K562 (cell line): ENCODE data around the gene SYMPK. TPM values are rescaled to one million over a fixed set of nuclear protein-coding genes. Genes with fewer than 3 reads are reported as not detected.
A peak's percentile ranks its signal among the peaks of the same experiment; 100 is the strongest.

ENCODE experiments used
- ATAC-seq: fragments of 200-7000 bp; cut with Tn5 transposase; 3 replicates; pipeline ENCODE4 v1.9.1; 2020; ENCODE audit warnings: moderate library complexity
- BruUV-seq: library from RNA; stranded (reverse); fragments of 400-500 nt; replicated peaks from 2 replicates; lab custom pipeline; 2021; lab: Mats Ljungman, UMichigan
- CTCF ChIA-PET: fragments of 300-600 bp; formaldehyde crosslinking; extraction: SDS; loops from one replicate; lab custom pipeline; 2021; ENCODE audit warnings: low intra/inter-chr PET ratio; lab: Yijun Ruan, JAX
- POLR2A ChIA-PET: fragments of 300-600, 350-650 bp; sonication (Branson Sonifier 250); formaldehyde crosslinking; extraction: SDS; loops from one replicate; lab custom pipeline; 2021; ENCODE audit warnings: antibody characterized with exemption, inconsistent platforms; lab: Yijun Ruan, JAX
- DNase-seq, 4 experiments: peaks; one replicate each; pipeline versions ENCODE4 v3.0.0 to v3.0.0-alpha.2; 2011 to 2018; ENCODE audit warnings: low spot score in 3 of 4, mixed read lengths in 3 of 4; ENCODE audit errors: extremely low read depth in 1 of 4
- FAIRE-seq: peaks from 2 replicates; lab custom pipeline; 2011; peaks lifted over from hg19 to GRCh38; lab: Jason Lieb, UNC
- H2AFZ ChIP-seq: 2 replicates; pipeline ENCODE4 v1.6.0; 2011; ENCODE audit warnings: low read depth, low read length, control low read depth, inconsistent platforms
- H3K27ac ChIP-seq: fragments of 200-600 bp; 3 replicates; pipeline ENCODE4 v1.8.0; 2011; ENCODE audit warnings: low read depth, mild to moderate bottlenecking, control low read depth, inconsistent platforms, low read length, moderate library complexity, mixed read lengths; ENCODE audit errors: extremely low read depth
- H3K27me3 ChIP-seq, 2 experiments: fragments of 300-600 bp in 1 of 2; 2 replicates in 1 of 2; 3 replicates in 1 of 2; pipeline versions ENCODE4 v1.6.0 to v1.8.0; 2011; ENCODE audit warnings: inconsistent platforms in 2 of 2, low read length in 2 of 2, mild to moderate bottlenecking in 1 of 2, mixed read lengths in 1 of 2, moderate library complexity in 1 of 2; ENCODE audit not compliant: control insufficient read depth in 2 of 2, insufficient read depth in 2 of 2
- H3K36me3 ChIP-seq: fragments of 300-600 bp; 3 replicates; pipeline ENCODE4 v1.8.0; 2011; ENCODE audit warnings: mild to moderate bottlenecking, low read length, inconsistent platforms; ENCODE audit not compliant: control insufficient read depth, insufficient read depth
- H3K4me1 ChIP-seq, 2 experiments: fragments of 200-600 bp in 1 of 2; replicated peaks in 1 of 2; 2 replicates in 1 of 2; 3 replicates in 1 of 2; pipeline versions ENCODE4 v1.5.1 to v1.8.0; 2011; ENCODE audit warnings: inconsistent platforms in 2 of 2, low read length in 2 of 2, mild to moderate bottlenecking in 1 of 2, mixed read lengths in 1 of 2, moderate library complexity in 1 of 2; ENCODE audit not compliant: control insufficient read depth in 2 of 2, insufficient read depth in 2 of 2
- H3K4me2 ChIP-seq: 2 replicates; pipeline ENCODE4 v1.6.1; 2011; ENCODE audit warnings: low read length, control low read depth, inconsistent platforms, mixed read lengths; ENCODE audit not compliant: insufficient read depth
- H3K4me3 ChIP-seq: fragments of 200-600 bp; sonication (generic), shearing (Covaris generic); 2 replicates; pipeline ENCODE4 v1.5.1; 2016; ENCODE audit warnings: control low read depth, inconsistent platforms
- H3K79me2 ChIP-seq: fragments of 200-600 bp; 3 replicates; pipeline ENCODE4 v1.8.0; 2011; ENCODE audit warnings: low read length, inconsistent platforms; ENCODE audit not compliant: control insufficient read depth, insufficient read depth
- H3K9ac ChIP-seq, 2 experiments: 2 replicates each; pipeline versions ENCODE4 v1.6.0 to v1.6.1; 2011; ENCODE audit warnings: low read depth in 2 of 2, low read length in 2 of 2, control low read depth in 1 of 2, inconsistent platforms in 1 of 2, mild to moderate bottlenecking in 1 of 2, mixed read lengths in 1 of 2; ENCODE audit not compliant: insufficient read depth in 1 of 2
- H3K9me1 ChIP-seq: one replicate; pipeline ENCODE4 v1.6.0; 2011; ENCODE audit warnings: inconsistent platforms, mild to moderate bottlenecking, low read length, moderate library complexity; ENCODE audit not compliant: control insufficient read depth, insufficient read depth
- H3K9me3 ChIP-seq: replicated peaks from 2 replicates; pipeline ENCODE4 v1.5.1; 2011; ENCODE audit warnings: low read depth, low read length, inconsistent platforms; ENCODE audit not compliant: control insufficient read depth, insufficient read depth
- H4K20me1 ChIP-seq: replicated peaks from 2 replicates; pipeline ENCODE4 v1.6.1; 2011; ENCODE audit warnings: low read length, inconsistent platforms, mixed read lengths; ENCODE audit not compliant: control insufficient read depth, insufficient read depth
- KLF16 ChIP-seq: IDR thresholded peaks from 2 replicates; pipeline ENCODE4 v1.6.1; 2016; ENCODE audit warnings: antibody characterized with exemption
- NBN ChIP-seq: fragments of 450-650 bp; IDR thresholded peaks from 2 replicates; pipeline ENCODE4 v1.6.1; 2016; ENCODE audit warnings: low read depth, mild to moderate bottlenecking
- NRF1 ChIP-seq, 2 experiments: fragments of 450-650 bp; IDR thresholded peaks in 1 of 2; conservative IDR thresholded peaks in 1 of 2; 2 replicates each; pipeline ENCODE4 v1.6.1; 2014; ENCODE audit warnings: mild to moderate bottlenecking in 2 of 2
- NUFIP1 ChIP-seq: fragments of 450-650 bp; IDR thresholded peaks from 2 replicates; pipeline ENCODE4 v1.6.1; 2018; ENCODE audit not compliant: partially characterized antibody
- PURB ChIP-seq: sonication (generic); formaldehyde crosslinking; IDR thresholded peaks from 2 replicates; pipeline ENCODE4 v1.9.0; 2021; ENCODE audit warnings: low read depth, mild to moderate bottlenecking, missing genetic modification reagents
- RCOR1 ChIP-seq, 2 experiments: IDR thresholded peaks; 2 replicates each; pipeline ENCODE4 v1.6.1; 2012; ENCODE audit warnings: low read depth in 2 of 2, low read length in 2 of 2, borderline replicate concordance in 1 of 2, improper control_type of control experiment in 1 of 2
- SP2 ChIP-seq: IDR thresholded peaks from 2 replicates; pipeline ENCODE4 v1.6.1; 2011; ENCODE audit warnings: mild to moderate bottlenecking, low read depth, low read length, moderate library complexity; ENCODE audit not compliant: poor library complexity, severe bottlenecking; ENCODE audit errors: extremely low read depth
- TAL1 ChIP-seq: fragments of 450-650 bp; IDR thresholded peaks from 2 replicates; pipeline ENCODE4 v1.6.1; 2016; ENCODE audit warnings: mild to moderate bottlenecking
- TEAD2 ChIP-seq: fragments of 450-650 bp; IDR thresholded peaks from 2 replicates; pipeline ENCODE4 v1.6.1; 2016; ENCODE audit warnings: missing genetic modification characterization, control low read depth, missing compliant biosample characterization
- TEAD4 ChIP-seq, 2 experiments: sonication (generic) in 1 of 2; formaldehyde crosslinking in 1 of 2; IDR thresholded peaks; 2 replicates each; pipeline versions ENCODE4 v1.6.1 to v1.8.0; 2012 to 2022; ENCODE audit warnings: borderline replicate concordance in 1 of 2, inconsistent platforms in 1 of 2, low read length in 1 of 2, mild to moderate bottlenecking in 1 of 2, missing genetic modification reagents in 1 of 2
- TRIM28 ChIP-seq: fragments of 450-650 bp; IDR thresholded peaks from 2 replicates; pipeline ENCODE4 v1.6.1; 2017
- ZC3H4 ChIP-seq: sonication (generic); formaldehyde crosslinking; IDR thresholded peaks from 2 replicates; pipeline ENCODE4 v1.9.0; 2021; ENCODE audit warnings: missing genetic modification reagents, borderline replicate concordance
- ZNF239 ChIP-seq: fragments of 250-450 bp; sonication (Bioruptor Pico); IDR thresholded peaks from 2 replicates; pipeline ENCODE4 v1.4.0; 2020; ENCODE audit warnings: mild to moderate bottlenecking
- WGBS: fragments of 100-300 bp; shearing (Covaris generic); methylation state at CpG from one replicate; pipeline ENCODE4 v1.1.6; 2016; ENCODE audit warnings: low coverage, mixed read lengths; ENCODE audit not compliant: insufficient coverage; ENCODE audit errors: missing lambda C conversion rate; 5-methylcytosine and 5-hydroxymethylcytosine counted together
- in situ Hi-C: fragments of 300-500 bp; cut with MboI; formaldehyde crosslinking; loops from 4 replicates; pipeline ENCODE4 v1.15.0; 2018; ENCODE audit warnings: inconsistent platforms, mixed read lengths
- intact Hi-C: fragments of 100-400 bp; cut with micrococcal nuclease; formaldehyde crosslinking; loops from 2 replicates; pipeline ENCODE4 v1.14.2; 2022
- polyA plus RNA-seq, 8 experiments: library from polyadenylated mRNA; depleted of rRNA in 4 of 8; stranded (reverse) in 5 of 8; unstranded in 3 of 8; fragments of >200 nt; fragmentation: Nextera tagmentation in 2 of 8; fragmentation: Illumina TruSeq in 1 of 8; extraction: Ambion mirVana in 2 of 8; extraction: Trizol in 1 of 8; gene quantifications; 2 replicates each; pipeline versions ENCODE4 v1.2.1 to v1.2.3, GENCODE V29; 2011 to 2014; ENCODE audit warnings: inconsistent platforms in 1 of 8, missing spikeins in 1 of 8
- total RNA-seq, 7 experiments: library from RNA; depleted of rRNA in 6 of 7; stranded (reverse); fragments of >200 nt in 6 of 7; fragmentation: Illumina TruSeq in 2 of 7; extraction: Trizol in 2 of 7; gene quantifications; 2 replicates each; pipeline versions ENCODE4 v1.2.1 to v1.2.3, GENCODE V29; 2011 to 2021; ENCODE audit warnings: low replicate concordance in 1 of 7
- TF ChIP-seq, protein P1 (sequence below): sonication (generic); formaldehyde crosslinking; IDR thresholded peaks from 2 replicates; pipeline ENCODE4 v1.8.1; 2023; ENCODE audit warnings: mild to moderate bottlenecking, missing genetic modification reagents
- TF ChIP-seq, protein P2 (sequence below), 2 experiments: fragments of 450-650 bp in 1 of 2; sonication (generic) in 1 of 2; formaldehyde crosslinking in 1 of 2; IDR thresholded peaks in 1 of 2; conservative IDR thresholded peaks in 1 of 2; 2 replicates each; pipeline versions ENCODE4 v1.6.1 to v1.8.1; 2016 to 2023; ENCODE audit warnings: mild to moderate bottlenecking in 2 of 2, moderate library complexity in 2 of 2, inconsistent platforms in 1 of 2, missing genetic modification reagents in 1 of 2

SYMPK gene
- total and polyA plus RNA-seq, 9 of the 15 experiments (the other 6 are each of a cell fraction or from before 2014, with no cell fraction given), result 0.73 to 95.5 (median 58.4) TPM

DNA sequence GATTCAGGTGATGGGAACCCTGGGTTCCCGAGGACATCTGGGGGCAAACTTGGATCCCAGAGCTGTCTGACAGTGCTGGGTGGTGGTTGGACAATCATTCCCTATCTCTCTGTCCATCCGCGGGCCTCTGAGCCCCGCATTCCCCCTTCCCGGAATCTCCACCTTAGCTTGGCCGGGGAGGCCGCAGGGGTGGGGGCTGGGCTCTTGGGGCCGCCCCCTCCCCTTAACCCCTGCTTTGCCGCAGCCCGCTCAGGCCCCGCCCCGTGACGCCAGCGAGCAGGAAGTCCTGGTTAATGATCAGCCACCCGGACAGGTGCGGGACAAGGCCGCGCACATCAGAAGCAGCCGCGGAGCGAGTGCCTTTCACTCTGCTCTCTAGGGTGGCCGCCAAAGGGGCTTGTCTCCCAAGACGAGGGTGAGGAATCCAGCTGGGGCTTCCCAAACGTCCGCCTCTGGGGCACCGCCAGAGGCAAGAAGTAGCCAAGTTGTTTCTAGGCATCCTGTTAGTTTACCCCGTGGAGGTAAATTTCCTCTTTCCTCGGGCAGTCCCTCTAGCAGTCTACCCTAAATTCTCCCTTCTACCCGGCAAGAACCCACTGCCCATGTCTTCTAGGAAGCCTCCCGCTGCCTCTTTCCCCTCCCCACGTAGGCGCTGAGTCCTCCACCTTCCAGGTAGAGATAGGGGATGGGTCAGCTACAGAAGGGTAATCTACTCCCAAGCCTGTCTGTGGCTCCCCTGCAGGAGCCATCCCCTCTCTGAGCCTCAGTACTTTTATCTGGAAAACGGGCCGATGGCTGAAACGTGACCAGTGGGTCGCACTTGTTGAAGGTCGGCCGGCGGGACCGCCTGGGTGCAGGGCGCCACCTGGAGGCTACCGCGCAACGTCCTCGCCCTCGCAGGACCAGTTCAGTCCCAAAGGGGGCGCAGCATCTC, 20.0 kb upstream of the SYMPK start:
- no TSS peak for BruUV-seq
- ChIA-PET POLR2A (interaction anchor here (0.6 to 1.5 kb wide), 5 partner anchors 10 to 146 kb away, joined by 3 to 9 read pairs (median 3); no protein-coding TSS in a partner anchor), CTCF (interaction anchor here (0.5 to 4.9 kb wide), 4 partner anchors 18 to 1236 kb away, joined by 4 to 102 read pairs (median 30); partner anchors contain the start of genes FOXA3 and SYMPK)
- 2% methylated on average over 42 of the region's 47 CpGs for WGBS
- Histone ChIP-seq H3K9me3 (no peaks in the 10 kb centered on the region), H3K27ac (peak overlapping the region; percentile 63), H3K79me2 (peaks cover 25% of the 10 kb centered on the region), H3K9ac (peak overlapping the region; percentile 58 to 89), H3K4me1 (peaks cover 39 to 64% of the 10 kb centered on the region in 2 experiments; a peak in 4 of 5 replicates), H3K4me3 (peak overlapping the region; percentile 39), H3K4me2 (peak overlapping the region; percentile 86), H4K20me1 (no peaks in the 10 kb centered on the region), H3K36me3 (peaks cover 13% of the 10 kb centered on the region; the same call in 1 of the 3 replicates), H3K27me3 (no peaks in the 10 kb centered on the region), H2AFZ (peak overlapping the region; percentile 61), H3K9me1 (no peaks in the 10 kb centered on the region)
- ATAC-seq (peak; percentile 66), DNase-seq (peak; percentile 75 to 95 (median 82)), FAIRE-seq (peak; percentile 86)
- in situ Hi-C loops, result no loop called here
- intact Hi-C loops, result loop anchor here (1.0 kb wide), 2 partner anchors 20 to 66 kb away; partner anchors contain the start of gene SYMPK
- TF ChIP-seq TRIM28 (peak; percentile 67; the same call in 1 of the 2 replicates), NUFIP1 (no peak), ZNF239 (CRISPR knock-in tag) (no peak), TAL1 (0 out of 2 replicates have a peak, but pooled peaks have one; percentile 13), PURB (no peak), NBN (peak; percentile 70; the same call in 1 of the 2 replicates), SP2 (no peak), RCOR1 (IDR thresholded peaks at IDR 0.05; ENCODE audit: borderline replicate concordance in 1 of 2, low read depth in 2 of 2, low read length in 2 of 2) (peak; percentile 49 to 94; a peak in 3 of 4 replicates), ZC3H4 (CRISPR knock-in tag) (no peak), TEAD4 (IDR thresholded peaks at IDR 0.05; ENCODE audit: low read length) (no peak), TEAD4 (CRISPR knock-in tag; IDR thresholded peaks at IDR 0.05; ENCODE audit: borderline replicate concordance) (no peak), KLF16 (peak; percentile 56; the same call in 1 of the 2 replicates), TEAD2 (tag) (no peak), NRF1 (conservative IDR thresholded peaks at IDR 0.05 in 1 of 2, IDR thresholded peaks at IDR 0.05 in 1 of 2) (peak; percentile 40 to 47; a peak in 3 of 4 replicates)
- TF ChIP-seq, protein P1, sequence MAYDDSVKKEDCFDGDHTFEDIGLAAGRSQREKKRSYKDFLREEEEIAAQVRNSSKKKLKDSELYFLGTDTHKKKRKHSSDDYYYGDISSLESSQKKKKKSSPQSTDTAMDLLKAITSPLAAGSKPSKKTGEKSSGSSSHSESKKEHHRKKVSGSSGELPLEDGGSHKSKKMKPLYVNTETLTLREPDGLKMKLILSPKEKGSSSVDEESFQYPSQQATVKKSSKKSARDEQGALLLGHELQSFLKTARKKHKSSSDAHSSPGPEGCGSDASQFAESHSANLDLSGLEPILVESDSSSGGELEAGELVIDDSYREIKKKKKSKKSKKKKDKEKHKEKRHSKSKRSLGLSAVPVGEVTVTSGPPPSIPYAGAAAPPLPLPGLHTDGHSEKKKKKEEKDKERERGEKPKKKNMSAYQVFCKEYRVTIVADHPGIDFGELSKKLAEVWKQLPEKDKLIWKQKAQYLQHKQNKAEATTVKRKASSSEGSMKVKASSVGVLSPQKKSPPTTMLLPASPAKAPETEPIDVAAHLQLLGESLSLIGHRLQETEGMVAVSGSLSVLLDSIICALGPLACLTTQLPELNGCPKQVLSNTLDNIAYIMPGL (CRISPR knock-in tag), result peak; percentile 94; the same call in 1 of the 2 replicates
- TF ChIP-seq, protein P2, sequence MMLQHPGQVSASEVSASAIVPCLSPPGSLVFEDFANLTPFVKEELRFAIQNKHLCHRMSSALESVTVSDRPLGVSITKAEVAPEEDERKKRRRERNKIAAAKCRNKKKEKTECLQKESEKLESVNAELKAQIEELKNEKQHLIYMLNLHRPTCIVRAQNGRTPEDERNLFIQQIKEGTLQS (IDR thresholded peaks at IDR 0.05), result peak; percentile 11; the same call in 1 of the 2 replicates
- TF ChIP-seq, protein P2 (CRISPR knock-in tag; conservative IDR thresholded peaks at IDR 0.05), result peak; percentile 87; the same call in 1 of the 2 replicates
